PC-9 (cell line): ENCODE data around the gene BPIFB3. TPM values are rescaled to one million over a fixed set of nuclear protein-coding genes. Genes with fewer than 3 reads are reported as not detected.

Experiments used
- BruUV-seq: library from RNA; stranded (reverse); fragments of 400-500 nt; replicated peaks from 2 replicates; lab custom pipeline; 2021; lab: Mats Ljungman, UMichigan
- CTCF ChIA-PET: fragments of 300-600 bp; sonication (Branson Sonifier 250); formaldehyde crosslinking; loops from one replicate; lab custom pipeline; 2022; ENCODE audit warnings: antibody characterized with exemption; lab: Charles Lee
- POLR2A ChIA-PET: fragments of 300-600 bp; sonication (Branson Sonifier 250); formaldehyde crosslinking; loops from one replicate; lab custom pipeline; 2022; ENCODE audit warnings: antibody characterized with exemption; ENCODE audit not compliant: unreplicated experiment; lab: Charles Lee
- DNase-seq, 2 experiments: peaks; one replicate each; pipeline versions ENCODE4 v3.0.0 to v3.0.0-alpha.2; 2015 to 2022; ENCODE audit warnings: mixed read lengths in 1 of 2
- H2AFZ ChIP-seq: fragments of 200-600 bp; sonication (generic); 2 replicates; pipeline ENCODE4 v1.8.1; 2017; ENCODE audit warnings: antibody characterized with exemption
- H3F3A ChIP-seq: fragments of 200-600 bp; sonication (generic); 2 replicates; pipeline ENCODE4 v1.8.1; 2017; ENCODE audit warnings: antibody characterized with exemption, mild to moderate bottlenecking, low read depth; ENCODE audit not compliant: insufficient read depth
- H3K27ac ChIP-seq: fragments of 200-600 bp; sonication (generic); 2 replicates; pipeline ENCODE4 v1.6.1; 2016; ENCODE audit warnings: mixed run types
- H3K27me3 ChIP-seq: fragments of 200-600 bp; sonication (generic); 2 replicates; pipeline ENCODE4 v1.6.1; 2016; ENCODE audit warnings: low read depth, mixed run types; ENCODE audit not compliant: insufficient read depth
- H3K36me3 ChIP-seq: fragments of 200-600 bp; sonication (generic); 2 replicates; pipeline ENCODE4 v1.6.1; 2016; ENCODE audit warnings: low read depth, mixed run types
- H3K4me1 ChIP-seq: fragments of 200-600 bp; sonication (generic); replicated peaks from 2 replicates; pipeline ENCODE4 v1.6.1; 2016; ENCODE audit warnings: mixed run types; ENCODE audit not compliant: insufficient read depth
- H3K4me2 ChIP-seq: fragments of 200-600 bp; sonication (generic); 2 replicates; pipeline ENCODE4 v1.6.1; 2017; ENCODE audit warnings: mixed run types
- H3K4me3 ChIP-seq: fragments of 200-600 bp; sonication (generic); 2 replicates; pipeline ENCODE4 v1.6.1; 2016; ENCODE audit warnings: mixed run types
- H3K79me2 ChIP-seq: fragments of 200-600 bp; sonication (generic); 2 replicates; pipeline ENCODE4 v1.6.1; 2017; ENCODE audit warnings: low read depth, mixed run types
- H3K9me2 ChIP-seq: fragments of 200-600 bp; sonication (generic); 2 replicates; pipeline ENCODE4 v1.8.1; 2017; ENCODE audit warnings: mild to moderate bottlenecking; ENCODE audit not compliant: insufficient read depth
- H3K9me3 ChIP-seq: fragments of 200-600 bp; sonication (generic); 2 replicates; pipeline ENCODE4 v1.8.1; 2016; ENCODE audit warnings: low read depth; ENCODE audit not compliant: insufficient read depth
- H4K20me1 ChIP-seq: fragments of 200-600 bp; sonication (generic); 2 replicates; pipeline ENCODE4 v1.8.1; 2017; ENCODE audit not compliant: insufficient read depth
- CTCF ChIP-seq: fragments of 200-600 bp; sonication (generic); conservative IDR thresholded peaks from 2 replicates; pipeline ENCODE4 v1.6.1; 2017; ENCODE audit warnings: mixed run types, antibody characterized with exemption, mild to moderate bottlenecking, moderate library complexity
- EZH2 ChIP-seq: fragments of 200-600 bp; sonication (generic); IDR thresholded peaks from 2 replicates; pipeline ENCODE4 v1.8.0; 2017; ENCODE audit warnings: antibody characterized with exemption, low read depth
- intact Hi-C: fragments of 100-400 bp; cut with micrococcal nuclease; formaldehyde crosslinking; loops from one replicate; pipeline ENCODE4 v1.10.0; 2022; ENCODE audit not compliant: unreplicated experiment
- total RNA-seq: library from RNA; stranded (reverse); gene quantifications from 2 replicates; pipeline ENCODE4 v1.2.3, GENCODE V29; 2021

Gene BPIFB3
- total RNA-seq, 1 experiment from 2014 or later: not detected

- Histone ChIP-seq H3K9me2 (no peaks in the 10 kb centered on the region), H3K4me1 (no peaks in the 10 kb centered on the region), H3K36me3 (no peaks in the 10 kb centered on the region), H3K27ac (no peak overlapping the region), H4K20me1 (no peaks in the 10 kb centered on the region), H3F3A (no peaks in the 10 kb centered on the region), H3K9me3 (no peaks in the 10 kb centered on the region), H2AFZ (no peak overlapping the region), H3K4me3 (no peak overlapping the region), H3K4me2 (no peak overlapping the region), H3K27me3 (peaks cover 92% of the 10 kb centered on the region), H3K79me2 (no peaks in the 10 kb centered on the region)
- no TSS peak for BruUV-seq
- TF ChIP-seq CTCF: no peak
- TF ChIP-seq EZH2: no peak
- ChIA-PET CTCF (no interaction called here), POLR2A (no interaction called here)
- intact Hi-C loops: no loop called here
- DNase-seq: no peak
These were observed 42.8 kb upstream of the BPIFB3 start for GRCh38 chr20:33010674-33011449.

- POLR2A ChIA-PET: no interaction called here
- Histone ChIP-seq H3K4me2 (no peak overlapping the region), H3F3A (no peaks in the 10 kb centered on the region), H4K20me1 (no peaks in the 10 kb centered on the region), H3K4me1 (no peaks in the 10 kb centered on the region), H2AFZ (no peak overlapping the region), H3K36me3 (no peaks in the 10 kb centered on the region), H3K4me3 (no peak overlapping the region), H3K9me3 (no peaks in the 10 kb centered on the region), H3K27ac (no peak overlapping the region), H3K9me2 (no peaks in the 10 kb centered on the region), H3K79me2 (no peaks in the 10 kb centered on the region), H3K27me3 (peaks cover 98% of the 10 kb centered on the region)
- DNase-seq: no peak
- intact Hi-C loops: no loop called here
- no TSS peak for BruUV-seq
- CTCF ChIA-PET: no interaction called here
- TF ChIP-seq CTCF (no peak), EZH2 (no peak)
These were observed 41.1 kb upstream of the BPIFB3 start for GRCh38 chr20:33012327-33013189.

- DNase-seq: no peak
- Histone ChIP-seq H3F3A (no peaks in the 10 kb centered on the region), H3K27me3 (peaks cover 96% of the 10 kb centered on the region), H3K4me1 (no peaks in the 10 kb centered on the region), H4K20me1 (no peaks in the 10 kb centered on the region), H3K79me2 (no peaks in the 10 kb centered on the region), H3K36me3 (no peaks in the 10 kb centered on the region), H3K4me3 (no peak overlapping the region), H3K9me3 (no peaks in the 10 kb centered on the region), H3K9me2 (no peaks in the 10 kb centered on the region), H3K4me2 (no peak overlapping the region), H2AFZ (no peak overlapping the region), H3K27ac (no peak overlapping the region)
- CTCF ChIA-PET: no interaction called here
- no peak for TF ChIP-seq EZH2
- no peak for TF ChIP-seq CTCF
- POLR2A ChIA-PET: no interaction called here
- intact Hi-C loops: no loop called here
- no TSS peak for BruUV-seq
These were observed 39.9 kb upstream of the BPIFB3 start for GRCh38 chr20:33013701-33014326.
